Measurements from ENCODE around the gene ABLIM1.

- TF ChIP-seq CTCF (conservative IDR thresholded peaks at IDR 0.05) (no peak), ZFX (IDR thresholded peaks at IDR 0.05) (no peak)
These were observed 117.8 kb downstream of the ABLIM1 start for GRCh38 chr10:114540236-114540635.

Data from C4-2B (cell line).